NCI-H82 treated with DMSO at 0.1 percent for 48 hours (cell line): ENCODE data around the gene C1orf159.
A peak's percentile ranks its signal among the peaks of the same experiment; 100 is the strongest.

Source experiments
- DNase-seq: peaks from one replicate; lab custom pipeline; 2025; ENCODE audit not compliant: unreplicated experiment; lab: John Stamatoyannopoulos, UW

Gene C1orf159

GRCh38 chr1:1132956-1133750, 17.3 kb upstream of the C1orf159 start:
- no peak for DNase-seq

- DNase-seq, result no peak
These were observed 16.4 kb upstream of the C1orf159 start for GRCh38 chr1:1132042-1132950.

GRCh38 chr1:1130206-1131120, 14.6 kb upstream of the C1orf159 start:
- no peak for DNase-seq

- no peak for DNase-seq
These were observed 13.5 kb upstream of the C1orf159 start for GRCh38 chr1:1129381-1129821.

- no peak for DNase-seq
These were observed 12.7 kb upstream of the C1orf159 start for GRCh38 chr1:1128454-1129139.

GRCh38 chr1:1127551-1128451, 11.9 kb upstream of the C1orf159 start:
- DNase-seq, result no peak

GRCh38 chr1:1125945-1126344, 10.1 kb upstream of the C1orf159 start:
- DNase-seq, result no peak

GRCh38 chr1:1124786-1125642, 9.1 kb upstream of the C1orf159 start:
- no peak for DNase-seq

GRCh38 chr1:1124508-1124785, 8.6 kb upstream of the C1orf159 start:
- no peak for DNase-seq

- DNase-seq, result no peak
These were observed 8.0 kb upstream of the C1orf159 start for GRCh38 chr1:1123581-1124507.

GRCh38 chr1:1122981-1123480, 7.1 kb upstream of the C1orf159 start:
- no peak for DNase-seq

- no peak for DNase-seq
These were observed 6.4 kb upstream of the C1orf159 start for GRCh38 chr1:1122078-1122811.

GRCh38 chr1:1121611-1122077, 5.8 kb upstream of the C1orf159 start:
- no peak for DNase-seq

GRCh38 chr1:1120866-1121591, 5.1 kb upstream of the C1orf159 start:
- peak; percentile 13 for DNase-seq

GRCh38 chr1:1120096-1120495, 4.2 kb upstream of the C1orf159 start:
- DNase-seq, result no peak
